ENCODE results near the gene PTPRG.
"Not testable (repeated sequence)": the region's sequence is repeated elsewhere in the genome, so short reads cannot be mapped to it uniquely, and the experiment has no call there.

The PTPRG gene

GRCh38 chr3:61809879-61810278 lies 248.5 kb downstream of the PTPRG start:
- DNase-seq (ENCODE audit: low read depth) = no peak
- H3K4me3 ChIP-seq (ENCODE audit: low read length) = no peak overlapping the region
- TF ChIP-seq CTCF (IDR thresholded peaks at IDR 0.05; ENCODE audit: insufficient read depth, low read depth, low read length, missing control alignments) = no peak

GRCh38 chr3:61810953-61811497 lies 249.7 kb downstream of the PTPRG start:
- no peak for TF ChIP-seq CTCF (IDR thresholded peaks at IDR 0.05; ENCODE audit: insufficient read depth, low read depth, low read length, missing control alignments)
- H3K4me3 ChIP-seq (ENCODE audit: low read length) = no peak overlapping the region
- no peak for DNase-seq (ENCODE audit: low read depth)

GRCh38 chr3:61811652-61812051 lies 250.3 kb downstream of the PTPRG start:
- no peak for TF ChIP-seq CTCF (IDR thresholded peaks at IDR 0.05; ENCODE audit: insufficient read depth, low read depth, low read length, missing control alignments)
- no peak for DNase-seq (ENCODE audit: low read depth)

GRCh38 chr3:61812085-61812484 lies 250.7 kb downstream of the PTPRG start:
- no peak for TF ChIP-seq CTCF (IDR thresholded peaks at IDR 0.05; ENCODE audit: insufficient read depth, low read depth, low read length, missing control alignments)
- no peak overlapping the region for H3K4me3 ChIP-seq (ENCODE audit: low read length)
- DNase-seq (ENCODE audit: low read depth) = no peak

More at GRCh38 chr3:61811652-61812051, 250.3 kb downstream of the PTPRG start:
- no peak overlapping the region for H3K4me3 ChIP-seq (ENCODE audit: low read length)

- TF ChIP-seq CTCF (IDR thresholded peaks at IDR 0.05; ENCODE audit: insufficient read depth, low read depth, low read length, missing control alignments) = no peak
- no peak for DNase-seq (ENCODE audit: low read depth)
- no peak overlapping the region for H3K4me3 ChIP-seq (ENCODE audit: low read length)
These were observed 251.1 kb downstream of the PTPRG start for GRCh38 chr3:61812517-61812916.

- no peak for DNase-seq (ENCODE audit: low read depth)
- no peak for TF ChIP-seq CTCF (IDR thresholded peaks at IDR 0.05; ENCODE audit: insufficient read depth, low read depth, low read length, missing control alignments)
- H3K4me3 ChIP-seq (ENCODE audit: low read length) = no peak overlapping the region
These were observed 252.3 kb downstream of the PTPRG start for GRCh38 chr3:61813636-61814035.

- DNase-seq (ENCODE audit: low read depth) = no peak
- TF ChIP-seq CTCF (IDR thresholded peaks at IDR 0.05; ENCODE audit: insufficient read depth, low read depth, low read length, missing control alignments) = no peak
- H3K4me3 ChIP-seq (ENCODE audit: low read length) = no peak overlapping the region
These were observed 253.3 kb downstream of the PTPRG start for GRCh38 chr3:61814674-61815073.

GRCh38 chr3:61816304-61816703 lies 254.9 kb downstream of the PTPRG start:
- not testable (repeated sequence) for H3K4me3 ChIP-seq (ENCODE audit: low read length)

More at GRCh38 chr3:61816304-61816703, 254.9 kb downstream of the PTPRG start:
- DNase-seq (ENCODE audit: low read depth) = not testable (repeated sequence)
